Peyer's patch (tissue), 4 donors: ENCODE measurements around the gene LST1. TPM values are rescaled to one million over a fixed set of nuclear protein-coding genes. Genes with fewer than 3 reads are reported as not detected.
A peak's percentile ranks its signal among the peaks of the same experiment; 100 is the strongest.

Experiments
- DNase-seq, 3 donors: peaks; one replicate each; pipeline ENCODE4 v3.0.0-alpha.2; 2017 to 2019
- H3K27ac ChIP-seq, 4 donors: fragments of 200-600 bp; sonication (generic); one replicate each; pipeline ENCODE4 v1.5.1; 2016 to 2019
- H3K27me3 ChIP-seq, 2 donors: fragments of 200-600 bp; sonication (generic); one replicate each; pipeline ENCODE4 v1.5.1; 2019
- H3K36me3 ChIP-seq, 3 donors: fragments of 200-600 bp; sonication (generic); one replicate each; pipeline ENCODE4 v1.5.1; 2016 to 2019
- H3K4me1 ChIP-seq, 4 donors: fragments of 200-600 bp; sonication (generic); one replicate each; pipeline ENCODE4 v1.5.1; 2016 to 2019
- H3K4me3 ChIP-seq, 4 donors: fragments of 200-600 bp; sonication (generic); 1 replicate in 3 of 4; 2 replicates in 1 of 4; pipeline ENCODE4 v1.5.1; 2016 to 2019; ENCODE audit warnings: mild to moderate bottlenecking in 1 of 4
- H3K9me3 ChIP-seq, 4 donors: fragments of 200-600 bp; sonication (generic); one replicate each; pipeline ENCODE4 v1.5.1; 2016 to 2019; ENCODE audit warnings: mild to moderate bottlenecking in 1 of 4
- POLR2A ChIP-seq, 2 donors: fragments of 450-650 bp; IDR thresholded peaks; one replicate each; pipeline ENCODE4 v1.5.1; 2017; ENCODE audit warnings: antibody characterized with exemption in 2 of 2, mild to moderate bottlenecking in 2 of 2, moderate library complexity in 2 of 2
- small RNA-seq, 2 donors: library from RNA; depleted of rRNA; stranded (forward); fragments of <200 nt; gene quantifications; one replicate each; pipeline ENCODE3, GENCODE V24; 2016
- total RNA-seq, 4 donors: library from RNA; depleted of rRNA; stranded (reverse); fragments of >200 nt; gene quantifications; one replicate each; pipeline ENCODE4 v1.1.0, GENCODE V29; 2016
- TF ChIP-seq, protein P1 (sequence below), 6 experiments: fragments of 450-650 bp in 4 of 6; fragments of 200-600 bp in 2 of 6; sonication (generic) in 1 of 6; IDR thresholded peaks; one replicate each; pipeline ENCODE4 v1.5.1; 2017 to 2019; ENCODE audit warnings: antibody characterized with exemption in 6 of 6, mild to moderate bottlenecking in 3 of 6, moderate library complexity in 1 of 6

LST1 gene
- total RNA-seq, 4 donors from 2014 or later = 2.5 to 11.6 TPM; not detected in 2

DNA sequence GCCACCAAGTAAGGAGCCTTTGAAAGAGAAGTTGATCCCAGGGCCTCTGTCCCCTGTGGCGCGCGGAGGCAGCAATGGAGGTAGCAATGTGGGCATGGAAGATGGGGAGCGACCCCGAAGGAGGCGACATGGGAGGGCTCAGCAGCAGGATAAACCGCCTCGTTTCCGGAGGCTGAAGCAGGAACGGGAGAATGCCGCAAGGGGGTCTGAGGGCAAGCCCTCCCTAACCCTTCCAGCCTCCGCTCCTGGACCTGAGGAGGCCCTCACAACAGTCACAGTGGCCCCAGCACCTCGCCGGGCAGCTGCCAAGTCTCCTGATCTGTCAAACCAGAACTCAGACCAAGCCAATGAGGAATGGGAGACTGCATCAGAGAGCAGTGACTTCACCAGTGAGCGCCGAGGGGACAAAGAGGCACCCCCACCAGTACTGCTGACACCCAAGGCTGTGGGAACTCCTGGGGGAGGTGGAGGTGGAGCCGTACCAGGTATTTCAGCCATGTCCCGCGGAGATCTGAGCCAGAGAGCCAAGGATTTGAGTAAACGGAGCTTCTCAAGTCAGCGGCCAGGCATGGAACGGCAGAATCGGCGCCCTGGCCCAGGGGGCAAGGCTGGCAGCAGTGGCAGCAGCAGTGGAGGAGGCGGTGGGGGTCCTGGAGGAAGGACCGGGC, 46.3 kb downstream of the LST1 start:
- Histone ChIP-seq H3K4me3 (no peak overlapping the region), H3K9me3 (no peaks in the 10 kb centered on the region), H3K27me3 (no peaks in the 10 kb centered on the region), H3K36me3 (peaks cover 0 to 99% (median 0%) of the 10 kb centered on the region in 3 donors), H3K4me1 (no peaks in the 10 kb centered on the region), H3K27ac (no peak overlapping the region)
- TF ChIP-seq, protein P1, sequence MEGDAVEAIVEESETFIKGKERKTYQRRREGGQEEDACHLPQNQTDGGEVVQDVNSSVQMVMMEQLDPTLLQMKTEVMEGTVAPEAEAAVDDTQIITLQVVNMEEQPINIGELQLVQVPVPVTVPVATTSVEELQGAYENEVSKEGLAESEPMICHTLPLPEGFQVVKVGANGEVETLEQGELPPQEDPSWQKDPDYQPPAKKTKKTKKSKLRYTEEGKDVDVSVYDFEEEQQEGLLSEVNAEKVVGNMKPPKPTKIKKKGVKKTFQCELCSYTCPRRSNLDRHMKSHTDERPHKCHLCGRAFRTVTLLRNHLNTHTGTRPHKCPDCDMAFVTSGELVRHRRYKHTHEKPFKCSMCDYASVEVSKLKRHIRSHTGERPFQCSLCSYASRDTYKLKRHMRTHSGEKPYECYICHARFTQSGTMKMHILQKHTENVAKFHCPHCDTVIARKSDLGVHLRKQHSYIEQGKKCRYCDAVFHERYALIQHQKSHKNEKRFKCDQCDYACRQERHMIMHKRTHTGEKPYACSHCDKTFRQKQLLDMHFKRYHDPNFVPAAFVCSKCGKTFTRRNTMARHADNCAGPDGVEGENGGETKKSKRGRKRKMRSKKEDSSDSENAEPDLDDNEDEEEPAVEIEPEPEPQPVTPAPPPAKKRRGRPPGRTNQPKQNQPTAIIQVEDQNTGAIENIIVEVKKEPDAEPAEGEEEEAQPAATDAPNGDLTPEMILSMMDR (IDR thresholded peaks at IDR 0.05) = no peak
- DNase-seq = no peak

GRCh38 chr6:31633447-31633846, 47.4 kb downstream of the LST1 start:
- no peak for TF ChIP-seq POLR2A (IDR thresholded peaks at IDR 0.05)
- TF ChIP-seq, protein P1 (IDR thresholded peaks at IDR 0.05) = no peak
- H3K27me3 ChIP-seq = no peaks in the 10 kb centered on the region
- no peak overlapping the region for H3K27ac ChIP-seq
- no peaks in the 10 kb centered on the region for H3K9me3 ChIP-seq
- no peak for DNase-seq
- no peak overlapping the region for H3K4me3 ChIP-seq
- H3K36me3 ChIP-seq = peaks cover 0 to 99% (median 0%) of the 10 kb centered on the region in 3 donors
- no peaks in the 10 kb centered on the region for H3K4me1 ChIP-seq

- H3K36me3 ChIP-seq = peaks cover 0 to 98% (median 0%) of the 10 kb centered on the region in 3 donors
- no peak overlapping the region for H3K27ac ChIP-seq
- no peaks in the 10 kb centered on the region for H3K27me3 ChIP-seq
- no peak for TF ChIP-seq POLR2A (IDR thresholded peaks at IDR 0.05)
- TF ChIP-seq, protein P1 (IDR thresholded peaks at IDR 0.05) = no peak
- DNase-seq = no peak
- no peak overlapping the region for H3K4me3 ChIP-seq
- H3K4me1 ChIP-seq = no peaks in the 10 kb centered on the region
- H3K9me3 ChIP-seq = no peaks in the 10 kb centered on the region
These were observed 48.1 kb downstream of the LST1 start for GRCh38 chr6:31634131-31634530.

DNA sequence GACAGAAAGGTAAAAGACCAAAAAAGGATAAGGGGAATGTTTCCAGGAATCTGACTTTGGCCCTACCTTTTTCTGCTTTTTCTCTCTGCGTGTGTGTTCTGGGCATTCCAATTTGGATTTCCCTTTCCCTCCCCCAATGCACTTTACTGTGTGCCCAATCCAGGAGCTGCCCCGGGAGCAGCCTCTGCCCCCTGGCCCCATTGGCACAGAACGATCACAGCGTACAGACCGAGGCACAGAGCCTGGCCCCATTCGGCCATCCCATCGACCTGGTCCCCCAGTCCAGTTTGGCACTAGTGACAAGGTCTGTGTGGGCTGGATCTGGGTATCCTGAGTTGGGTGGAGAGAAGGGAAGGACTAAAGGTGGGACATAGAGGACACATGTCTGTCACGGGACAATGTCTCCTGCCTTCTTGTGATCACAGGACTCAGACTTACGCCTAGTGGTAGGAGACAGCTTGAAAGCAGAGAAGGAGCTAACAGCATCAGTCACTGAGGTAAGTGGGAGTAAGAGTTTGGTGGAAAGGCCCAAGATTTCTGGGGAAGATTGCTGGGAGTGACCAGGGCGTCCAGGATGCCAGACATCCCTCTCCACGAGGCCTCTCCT, 49.0 kb downstream of the LST1 start:
- H3K36me3 ChIP-seq = peaks cover 0 to 98% (median 0%) of the 10 kb centered on the region in 3 donors

DNA sequence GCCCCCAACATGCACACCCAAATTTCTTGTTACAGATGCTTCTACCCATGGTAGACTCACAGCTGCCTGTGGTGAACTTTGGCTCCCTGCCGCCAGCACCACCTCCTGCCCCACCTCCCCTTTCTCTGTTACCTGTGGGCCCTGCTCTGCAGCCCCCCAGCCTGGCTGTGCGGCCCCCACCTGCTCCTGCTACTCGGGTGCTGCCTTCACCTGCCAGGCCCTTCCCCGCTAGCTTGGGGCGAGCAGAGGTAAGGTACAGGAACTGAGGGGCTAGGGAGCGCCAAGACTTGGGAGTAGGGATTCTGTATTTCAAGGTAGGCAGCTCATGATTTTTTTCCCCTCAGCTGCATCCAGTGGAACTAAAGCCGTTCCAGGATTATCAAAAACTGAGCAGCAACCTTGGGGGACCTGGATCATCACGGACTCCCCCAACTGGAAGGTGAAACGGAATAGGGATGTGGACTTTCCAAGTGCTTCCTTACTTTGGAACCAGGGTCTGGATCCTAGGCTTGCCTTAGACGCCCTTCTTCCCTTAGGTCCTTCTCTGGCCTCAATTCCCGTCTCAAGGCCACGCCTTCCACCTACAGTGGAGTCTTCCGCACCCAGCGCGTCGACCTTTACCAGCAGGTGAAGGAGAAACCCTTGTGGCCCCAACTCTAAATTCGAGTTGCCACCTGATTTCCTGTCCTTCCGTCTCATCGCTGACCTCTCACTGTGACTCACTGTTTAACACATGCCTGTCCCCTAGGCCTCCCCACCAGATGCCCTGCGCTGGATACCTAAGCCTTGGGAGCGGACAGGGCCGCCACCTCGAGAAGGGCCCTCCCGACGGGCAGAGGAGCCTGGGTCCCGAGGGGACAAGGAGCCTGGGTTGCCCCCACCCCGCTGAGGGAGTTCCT, 50.9 kb downstream of the LST1 start:
- peaks cover 0 to 98% (median 1%) of the 10 kb centered on the region in 3 donors for H3K36me3 ChIP-seq
- H3K27ac ChIP-seq = no peak overlapping the region
- DNase-seq = peak in 1 of 3 donors; percentile 27

More for the DNA sequence above, 49.0 kb downstream of the LST1 start:
- TF ChIP-seq POLR2A (IDR thresholded peaks at IDR 0.05) = no peak
- TF ChIP-seq, protein P1 (IDR thresholded peaks at IDR 0.05) = no peak
- H3K27ac ChIP-seq = no peak overlapping the region
- no peak for DNase-seq
- H3K4me1 ChIP-seq = no peaks in the 10 kb centered on the region
- no peak overlapping the region for H3K4me3 ChIP-seq
- no peaks in the 10 kb centered on the region for H3K27me3 ChIP-seq
- no peaks in the 10 kb centered on the region for H3K9me3 ChIP-seq

More for the DNA sequence above, 50.9 kb downstream of the LST1 start:
- Histone ChIP-seq H3K27me3 (no peaks in the 10 kb centered on the region), H3K4me3 (no peak overlapping the region), H3K4me1 (no peaks in the 10 kb centered on the region), H3K9me3 (no peaks in the 10 kb centered on the region)
- TF ChIP-seq, protein P1 (IDR thresholded peaks at IDR 0.05) = no peak
- no peak for TF ChIP-seq POLR2A (IDR thresholded peaks at IDR 0.05)

Small RNAs within 50 kb of the gene (small RNA-seq; reads per million reads assigned to genes)
- 0 reads per million in 2 donors for gene MIR6832
- gene SNORA38 = 9.9 to 24.7 reads per million in 2 donors
- gene SNORD117 = 198 to 277 reads per million in 2 donors
- 0 reads per million in 2 donors for gene SNORD84
- gene UQCRHP1 = 0 reads per million in 2 donors

Other genes starting within 250 kb of the LST1 start
- gene HLA-B, start 229.1 kb upstream of the LST1 start, total RNA-seq = 1,000 to 10,000 TPM in 3 of 4 donors, 100 to 1,000 TPM in 1; 835 to 3,384 (median 2,517) TPM
- gene MICA, start 182.7 kb upstream of the LST1 start, total RNA-seq = 10 to 100 TPM; 21.0 to 71.0 (median 29.1) TPM
- 1 to 10 TPM; 4.7 to 9.9 (median 8.0) TPM for gene MICB, start 88.1 kb upstream of the LST1 start, total RNA-seq
- gene MCCD1, start 57.3 kb upstream of the LST1 start, total RNA-seq = not detected
- 1,000 to 10,000 TPM in 1 of 4 donors, 100 to 1,000 TPM in 3; 161 to 1,087 (median 280) TPM for gene DDX39B, start 44.3 kb upstream of the LST1 start, total RNA-seq
- gene ATP6V1G2, start 39.7 kb upstream of the LST1 start, total RNA-seq = not detected
- gene NFKBIL1, start 38.7 kb upstream of the LST1 start, total RNA-seq = 10 to 100 TPM; 20.0 to 34.5 (median 30.1) TPM
- gene LTA, start 14.0 kb upstream of the LST1 start, total RNA-seq = not detected
- gene TNF, start 10.7 kb upstream of the LST1 start, total RNA-seq = 1 to 10 TPM in 1 of 4 donors, under 1 TPM in 1, not detected in 2; 0.67 to 3.4 TPM
- 10 to 100 TPM in 1 of 4 donors, not detected in 3; 14.9 TPM for gene LTB, start 3.9 kb upstream of the LST1 start, total RNA-seq
- gene NCR3, start 6.7 kb downstream of the LST1 start, total RNA-seq = not detected
- gene AIF1, start 29.0 kb downstream of the LST1 start, total RNA-seq = 100 to 1,000 TPM in 1 of 4 donors, 10 to 100 TPM in 1, 1 to 10 TPM in 2; 6.1 to 112 (median 11.2) TPM
- gene PRRC2A, start 34.4 kb downstream of the LST1 start, total RNA-seq = 100 to 1,000 TPM in 3 of 4 donors, 10 to 100 TPM in 1; 67.1 to 133 (median 126) TPM
- 100 to 1,000 TPM; 242 to 421 (median 323) TPM for gene BAG6, start 66.4 kb downstream of the LST1 start, total RNA-seq
- gene APOM, start 69.6 kb downstream of the LST1 start, total RNA-seq = 10 to 100 TPM in 3 of 4 donors, not detected in 1; 10.0 to 34.9 (median 10.9) TPM
- gene C6orf47, start 74.5 kb downstream of the LST1 start, total RNA-seq = 10 to 100 TPM; 26.4 to 46.7 (median 37.2) TPM
- gene GPANK1, start 78.7 kb downstream of the LST1 start, total RNA-seq = 10 to 100 TPM; 29.4 to 63.5 (median 41.9) TPM
- 100 to 1,000 TPM; 209 to 243 (median 227) TPM for gene CSNK2B, start 79.8 kb downstream of the LST1 start, total RNA-seq
- gene LY6G5B, start 83.7 kb downstream of the LST1 start, total RNA-seq = 10 to 100 TPM in 3 of 4 donors, 1 to 10 TPM in 1; 7.2 to 25.6 (median 19.7) TPM
- gene LY6G5C, start 94.8 kb downstream of the LST1 start, total RNA-seq = not detected
- 10 to 100 TPM; 44.1 to 92.6 (median 63.1) TPM for gene ABHD16A, start 117.0 kb downstream of the LST1 start, total RNA-seq
- gene LY6G6F, start 120.6 kb downstream of the LST1 start, total RNA-seq = not detected
- not detected for gene LY6G6D, start 129.1 kb downstream of the LST1 start, total RNA-seq
- gene LY6G6C, start 135.5 kb downstream of the LST1 start, total RNA-seq = not detected
- gene MPIG6B, start 137.1 kb downstream of the LST1 start, total RNA-seq = not detected
- gene DDAH2, start 143.0 kb downstream of the LST1 start, total RNA-seq = 100 to 1,000 TPM in 1 of 4 donors, 10 to 100 TPM in 3; 25.6 to 136 (median 53.3) TPM
- gene CLIC1, start 150.3 kb downstream of the LST1 start, total RNA-seq = 100 to 1,000 TPM; 207 to 307 (median 270) TPM
- gene MSH5, start 153.7 kb downstream of the LST1 start, total RNA-seq = 10 to 100 TPM; 21.4 to 72.6 (median 46.1) TPM
- 10 to 100 TPM in 1 of 4 donors, 1 to 10 TPM in 3; 6.6 to 10.3 (median 9.5) TPM for gene SAPCD1, start 176.4 kb downstream of the LST1 start, total RNA-seq
- 10 to 100 TPM in 3 of 4 donors, not detected in 1; 16.8 to 26.0 (median 19.7) TPM for gene VWA7, start 191.1 kb downstream of the LST1 start, total RNA-seq
- gene VARS1, start 209.5 kb downstream of the LST1 start, total RNA-seq = 10 to 100 TPM; 33.9 to 53.6 (median 44.7) TPM
- 10 to 100 TPM; 11.8 to 42.9 (median 19.1) TPM for gene LSM2, start 220.7 kb downstream of the LST1 start, total RNA-seq
- 1 to 10 TPM in 2 of 4 donors, under 1 TPM in 1, not detected in 1; 0.88 to 1.7 (median 1.5) TPM for gene HSPA1L, start 229.0 kb downstream of the LST1 start, total RNA-seq
- 100 to 1,000 TPM in 1 of 4 donors, 10 to 100 TPM in 3; 38.1 to 123 (median 67.0) TPM for gene HSPA1A, start 229.3 kb downstream of the LST1 start, total RNA-seq
- gene HSPA1B, start 241.5 kb downstream of the LST1 start, total RNA-seq = 100 to 1,000 TPM in 3 of 4 donors, 10 to 100 TPM in 1; 85.7 to 199 (median 146) TPM